Stimulated activated CD4-positive, alpha-beta T cell treated with anti-CD3 and anti-CD28 coated beads, Interleukin-4, amount 100 ng/mL, for 4 hours (primary cell): ENCODE measurements around the gene SH2D7.
A peak's percentile ranks its signal among the peaks of the same experiment; 100 is the strongest.

Experiments
- DNase-seq, 2 experiments: peaks; one replicate each; pipeline ENCODE4 v3.0.0-alpha.2; 2020

The SH2D7 gene

GRCh38 chr15:78061963-78062427 lies 30.4 kb upstream of the SH2D7 start:
- peak in 1 of 2 experiments; percentile 63 for DNase-seq

GRCh38 chr15:78063217-78063616 lies 29.1 kb upstream of the SH2D7 start:
- no peak for DNase-seq

- DNase-seq, result no peak
Measured at GRCh38 chr15:78063970-78064385, 28.4 kb upstream of the SH2D7 start.

- no peak for DNase-seq
Measured at GRCh38 chr15:78064544-78064943, 27.8 kb upstream of the SH2D7 start.

DNA sequence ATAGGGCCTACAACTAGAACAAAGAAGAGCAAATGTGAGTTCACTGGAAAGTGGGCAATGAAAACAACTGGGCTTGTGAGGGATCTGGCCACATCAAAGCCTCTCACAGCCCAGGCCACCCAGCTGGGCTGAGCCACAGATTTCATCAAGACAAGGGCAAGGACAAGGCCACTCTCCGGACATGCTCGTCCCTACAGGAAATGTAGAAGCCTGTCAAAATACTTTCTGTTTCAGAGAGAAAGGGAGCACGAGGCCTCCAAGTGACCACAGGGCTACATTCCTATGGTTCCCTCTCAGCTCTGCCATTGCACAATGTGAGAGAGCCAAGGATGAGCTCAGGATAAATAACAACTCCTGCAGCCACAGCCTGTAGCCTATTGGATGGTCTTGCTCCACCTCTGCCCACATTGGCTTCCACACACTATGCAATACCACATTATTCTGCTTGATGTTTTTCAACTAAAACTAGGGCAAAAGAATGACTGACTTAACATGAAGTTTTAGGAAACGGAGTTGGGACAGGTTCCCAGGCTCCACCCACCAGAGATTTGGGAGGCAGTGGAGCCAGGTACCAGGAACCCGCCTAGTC lies 27.0 kb upstream of the SH2D7 start:
- no peak for DNase-seq

DNA sequence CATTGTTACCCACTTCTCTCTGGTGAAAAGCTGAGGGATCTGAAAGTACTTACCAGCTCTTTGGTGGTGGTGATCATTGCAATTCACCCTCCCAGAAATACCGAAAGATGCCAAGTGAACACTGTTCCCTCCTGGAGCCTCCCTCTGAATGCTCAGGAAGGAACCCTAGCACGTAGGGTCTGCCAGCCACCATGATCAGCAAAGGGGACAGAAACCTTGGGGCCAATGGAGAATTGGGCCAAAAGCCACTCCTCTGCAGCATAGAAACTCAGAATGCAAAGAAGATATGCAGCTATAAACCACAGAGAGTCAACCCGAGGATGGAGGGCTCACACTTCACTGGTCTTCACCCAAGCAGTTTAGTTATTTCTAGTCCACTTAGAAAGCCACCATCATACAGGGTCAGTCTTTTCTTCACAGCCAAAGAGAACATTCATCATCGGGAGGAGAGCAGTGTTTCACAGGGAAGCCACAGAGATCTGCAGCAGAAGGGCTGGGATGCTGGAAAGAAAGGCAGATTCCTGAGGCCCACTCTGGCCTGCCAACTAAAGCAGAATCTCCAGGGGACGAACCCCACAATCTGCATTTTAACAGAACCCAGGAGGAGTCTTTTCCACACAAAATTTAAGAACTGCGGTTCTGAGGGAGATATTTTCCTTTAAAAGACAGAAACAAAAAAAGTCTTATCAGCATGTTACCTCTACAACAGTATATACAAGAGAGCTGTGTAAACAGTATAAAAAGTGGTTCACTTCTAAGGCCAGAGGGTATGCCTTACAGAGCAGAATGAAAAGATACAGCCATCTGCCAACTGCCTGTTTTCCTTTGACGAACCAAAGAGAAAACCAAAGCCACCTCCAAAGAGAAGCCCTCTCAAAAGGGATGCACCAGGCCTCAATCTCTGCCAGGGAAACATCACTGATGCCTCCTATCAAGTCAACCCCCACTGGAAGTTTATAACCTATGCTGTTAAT lies 26.1 kb upstream of the SH2D7 start:
- no peak for DNase-seq

DNA sequence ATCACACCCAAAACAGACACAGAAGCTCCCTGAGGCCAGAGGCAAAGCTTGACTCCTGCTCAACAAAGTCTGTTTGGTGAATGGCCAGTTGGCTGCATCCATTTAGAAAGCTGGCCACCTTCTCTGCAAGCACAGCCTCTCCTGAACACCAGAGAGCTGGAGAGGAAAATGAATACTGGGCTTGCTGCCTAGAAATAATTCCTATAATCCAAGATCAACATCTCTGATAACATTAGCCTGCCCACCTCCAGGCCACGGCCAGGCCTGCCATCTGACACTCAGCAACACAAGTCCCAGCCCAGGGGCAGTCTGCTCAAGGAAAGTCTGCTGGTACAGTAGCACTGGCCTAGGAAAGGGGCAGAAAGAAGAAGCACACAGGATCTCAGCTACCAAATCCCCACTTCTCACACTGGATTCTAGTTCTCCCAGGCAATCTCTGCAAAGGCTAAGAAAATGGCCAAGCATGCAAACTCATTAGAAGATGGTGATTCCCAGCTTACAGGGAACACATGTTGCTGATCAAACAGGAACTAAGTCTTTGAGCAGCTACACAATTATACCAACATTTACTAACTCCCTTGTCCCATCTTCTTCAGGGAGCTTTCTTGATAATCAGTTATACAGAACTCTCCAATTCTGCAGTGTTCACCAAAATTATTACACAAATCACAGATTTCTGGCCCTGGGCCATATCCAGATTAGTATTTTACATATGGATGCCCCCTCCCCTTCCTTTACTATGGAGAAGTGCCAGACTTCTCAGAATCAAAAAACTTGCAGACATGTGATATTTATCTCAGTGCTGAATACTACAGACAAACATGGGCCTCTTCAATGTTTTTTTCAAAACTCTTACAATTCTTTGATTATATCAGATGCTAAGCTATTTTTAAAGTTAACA lies 24.8 kb upstream of the SH2D7 start:
- no peak for DNase-seq

- peak in 1 of 2 experiments; percentile 30 for DNase-seq
Measured at GRCh38 chr15:78069052-78069414, 23.3 kb upstream of the SH2D7 start.

GRCh38 chr15:78069462-78070029 lies 22.8 kb upstream of the SH2D7 start:
- DNase-seq, result no peak

DNA sequence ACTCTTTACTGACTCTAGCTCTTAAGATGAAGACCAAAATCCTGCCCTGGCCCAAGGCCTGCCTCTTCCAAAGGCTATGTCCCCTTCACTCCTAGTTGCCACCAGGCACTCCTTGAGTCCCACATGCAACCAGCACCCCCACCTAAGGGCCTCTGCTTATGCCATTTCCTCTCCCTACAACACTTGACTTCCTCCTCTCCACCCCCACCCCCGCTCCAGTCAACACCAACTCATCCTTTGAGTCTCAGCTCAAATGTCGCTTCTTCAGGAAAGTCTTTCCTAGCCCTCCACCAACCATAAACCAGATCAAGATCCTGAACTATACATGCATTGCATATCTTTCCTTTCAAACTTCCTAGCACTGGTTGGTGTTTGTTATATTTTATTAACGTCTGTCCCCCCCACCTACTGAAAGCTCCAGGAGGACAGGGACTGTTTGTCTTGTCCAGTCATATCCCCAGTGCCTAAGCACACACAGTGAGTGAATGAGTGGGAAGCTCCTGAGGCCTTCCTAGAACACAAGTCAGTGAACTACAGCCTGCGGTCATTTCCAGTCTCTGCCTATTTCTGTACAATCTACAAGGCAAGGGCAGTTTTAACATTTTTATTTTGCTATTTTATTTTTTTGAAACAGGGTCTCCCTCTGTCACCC lies 22.2 kb upstream of the SH2D7 start:
- DNase-seq, result peak in 1 of 2 experiments; percentile 54

DNA sequence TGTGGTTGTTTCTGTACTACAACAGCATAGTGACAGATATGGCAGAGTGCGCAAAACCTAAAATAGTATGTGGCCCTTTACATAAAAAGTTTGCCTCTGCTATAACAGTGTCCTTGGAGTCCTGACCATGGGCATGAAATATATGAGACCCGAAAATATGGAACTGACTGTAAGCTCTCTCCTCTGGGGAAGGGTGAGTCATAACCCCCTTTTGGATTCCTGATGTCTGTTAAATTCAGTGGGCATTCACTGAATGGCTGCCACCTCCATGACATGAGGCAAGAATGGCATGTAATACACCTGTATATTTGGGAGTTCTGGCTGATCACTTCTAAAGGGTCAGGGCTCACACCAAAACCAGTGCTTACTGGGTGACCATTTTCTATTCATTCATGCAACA lies 21.0 kb upstream of the SH2D7 start:
- no peak for DNase-seq

DNA sequence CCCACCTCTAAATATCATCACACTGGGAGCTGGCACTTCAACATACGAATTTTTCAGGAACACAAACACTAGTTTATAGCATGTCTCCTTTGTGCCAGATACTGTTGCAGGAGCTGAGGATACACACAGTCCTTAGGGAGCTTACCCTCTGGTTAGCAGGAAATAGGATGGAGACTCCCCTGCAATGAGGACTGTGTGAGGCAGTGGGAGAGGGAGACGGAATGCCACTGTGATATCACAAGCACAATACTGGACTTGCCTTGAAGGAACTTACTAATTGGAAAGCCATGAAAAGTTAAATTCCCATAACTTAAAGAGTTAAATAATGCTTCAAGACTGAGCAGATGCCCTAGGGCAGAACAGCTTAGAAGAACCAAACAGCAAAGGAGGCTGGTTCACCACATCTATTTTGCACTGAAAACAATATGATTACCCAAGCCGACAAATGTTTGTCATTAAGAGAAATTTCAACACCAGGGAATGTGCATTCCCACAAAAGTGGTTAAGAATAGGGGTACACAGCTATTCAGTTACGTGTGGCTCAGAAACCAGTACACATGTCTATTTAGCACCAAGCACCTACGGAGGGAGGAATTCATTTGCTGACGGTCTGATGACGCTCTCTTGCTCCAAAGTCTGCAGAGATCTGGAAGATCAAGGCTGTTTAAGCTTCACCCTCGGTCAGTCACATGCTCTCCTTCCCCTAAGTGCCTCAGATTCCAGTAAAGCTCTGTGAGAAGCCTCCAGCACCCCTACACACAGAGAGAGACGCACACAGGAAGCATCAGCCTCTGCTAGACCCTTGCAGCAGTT lies 20.1 kb upstream of the SH2D7 start:
- DNase-seq, result peak in 1 of 2 experiments; percentile 70

GRCh38 chr15:78073046-78073787 lies 19.1 kb upstream of the SH2D7 start:
- DNase-seq, result no peak

DNA sequence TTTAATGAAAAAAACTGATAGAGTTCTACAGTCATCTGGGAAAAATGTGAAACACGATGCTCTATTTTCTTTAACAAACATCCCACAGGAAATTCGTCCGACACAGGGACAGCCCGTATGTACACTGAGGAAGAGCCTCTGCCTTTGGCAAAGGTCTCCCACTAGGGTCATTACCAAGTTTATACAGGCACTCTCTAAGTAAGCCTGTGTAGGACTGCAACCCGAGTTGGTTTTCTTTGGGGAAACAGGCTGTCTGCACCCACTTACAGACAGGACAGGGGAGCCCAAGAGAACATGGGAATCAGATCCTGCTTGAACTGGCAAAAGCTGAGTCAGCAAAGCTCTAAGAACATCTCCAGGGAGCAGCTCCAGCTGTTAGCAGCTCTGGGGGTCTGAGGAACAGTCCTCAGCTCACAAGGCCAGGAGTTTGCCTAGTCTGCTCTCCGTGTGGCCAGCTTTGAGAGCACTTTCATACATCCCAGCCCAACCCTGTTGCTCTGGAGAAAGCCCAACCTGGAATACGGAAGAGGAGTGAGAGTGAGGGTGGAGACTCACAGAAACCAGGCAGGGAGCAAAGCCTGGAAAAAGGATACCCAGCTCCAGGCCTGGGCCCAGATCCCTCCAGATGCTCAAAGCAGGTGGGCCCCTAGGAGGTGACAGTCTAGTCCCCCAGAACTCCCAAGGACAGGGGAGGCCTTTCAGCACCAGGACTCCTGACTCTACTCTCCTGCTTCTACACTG lies 16.7 kb upstream of the SH2D7 start:
- DNase-seq, result no peak

GRCh38 chr15:78076231-78077052 lies 15.9 kb upstream of the SH2D7 start:
- peak in 1 of 2 experiments; percentile 16 for DNase-seq

GRCh38 chr15:78077053-78077870 lies 15.1 kb upstream of the SH2D7 start, which contains the start of gene TBC1D2B:
TSS of gene TBC1D2B (minus strand) at chr15:78077711. CDS start at chr15:78077652, 59 bp downstream.
- DNase-seq, result peak; percentile 67 to 76

GRCh38 chr15:78077871-78078210 lies 14.5 kb upstream of the SH2D7 start:
- DNase-seq, result no peak
